ENCODE data around the gene VAC14.

GRCh38 chr16:70730944-70731343 lies 70.0 kb downstream of the VAC14 start:
- TF ChIP-seq EZH2 (IDR thresholded peaks at IDR 0.05; ENCODE audit: low read depth, unreplicated experiment) (no peak), CTCF (conservative IDR thresholded peaks at IDR 0.05; ENCODE audit: low read depth in 2 of 2) (no peak), EZH2phosphoT487 (IDR thresholded peaks at IDR 0.05; ENCODE audit: unreplicated experiment) (no peak), POLR2AphosphoS5 (IDR thresholded peaks at IDR 0.05; ENCODE audit: low read depth) (no peak), CREB1 (CRISPR knock-in tag; IDR thresholded peaks at IDR 0.05; ENCODE audit: low read depth) (no peak), REST (IDR thresholded peaks at IDR 0.05; ENCODE audit: unreplicated experiment) (no peak)

All from GM23338 (cell line).